ENCODE results near the gene UBA52. TPM values are rescaled to one million over a fixed set of nuclear protein-coding genes. Genes with fewer than 3 reads are reported as not detected.

Gene UBA52
- total and polyA plus RNA-seq, 10 of the 15 experiments (the other 5 are each of a cell fraction or from before 2014, with no cell fraction given): 1,131 to 2,392 (median 1,645) TPM

GRCh38 chr19:18543814-18544475, 27.7 kb upstream of the UBA52 start:
- ChIA-PET CTCF (interaction anchor here (0.6 to 2.7 kb wide), 15 partner anchors 10 to 303 kb away, joined by 3 to 35 read pairs (median 6); partner anchors contain the start of genes KXD1 and REX1BD), RAD21 (ENCODE audit: unreplicated experiment) (interaction anchor here (0.5 to 2.9 kb wide), 12 partner anchors 13 to 375 kb away, joined by 3 to 39 read pairs (median 5); partner anchors contain the start of genes COPE, DDX49, KXD1 and REX1BD), SMC1A (ENCODE audit: uncharacterized antibody, unreplicated experiment) (interaction anchor here (0.7 to 2.0 kb wide), 13 partner anchors 9 to 443 kb away, joined by 3 to 29 read pairs (median 4); partner anchors contain the start of genes ELL, KXD1, REX1BD and UBA52), POLR2A (interaction anchor here (0.6 to 5.5 kb wide), 9 partner anchors 8 to 718 kb away, joined by 3 to 79 read pairs (median 5); partner anchors contain the start of genes ELL, KXD1, REX1BD and UBA52)
- intact Hi-C loops (cut with micrococcal nuclease; ENCODE audit: unreplicated experiment): loop anchor here (1.0 to 5.0 kb wide), 2 partner anchors 27 to 43 kb away; partner anchors contain the start of genes REX1BD and UBA52
- TSS peak; percentile 72 for BruUV-seq (replicated peaks)
- in situ Hi-C loops (cut with MboI): no loop called here
- H3K9ac ChIP-seq (ENCODE audit: control insufficient read depth, insufficient read depth, low read length): peak overlapping the region; percentile 76
- H3K27ac ChIP-seq (ENCODE audit: control insufficient read depth, insufficient read depth): peak overlapping the region; percentile 78
- peak overlapping the region; percentile 74 for H3K4me3 ChIP-seq
- peaks cover 10% of the 10 kb centered on the region for H3K4me1 ChIP-seq (ENCODE audit: control insufficient read depth, insufficient read depth, low read length)
- H3K36me3 ChIP-seq (ENCODE audit: control insufficient read depth in 2 of 2, insufficient read depth in 2 of 2, low read length in 1 of 2): peaks cover 2 to 14% of the 10 kb centered on the region in 2 experiments; a peak in 3 of 4 replicates
- H3K4me2 ChIP-seq (ENCODE audit: control insufficient read depth, insufficient read depth): peak overlapping the region; percentile 94
- FAIRE-seq (peak; percentile 94), DNase-seq (ENCODE audit: low read depth, low spot score) (peak; percentile 72), ATAC-seq (peak; percentile 93)
- H3K79me2 ChIP-seq (ENCODE audit: control insufficient read depth, insufficient read depth, low read length): peaks cover 14% of the 10 kb centered on the region
- peak overlapping the region; percentile 94 for H2AFZ ChIP-seq (ENCODE audit: control insufficient read depth, low read depth, low read length)
- WGBS (ENCODE audit: insufficient coverage, insufficient replicate concordance, low lambda C conversion rate, missing lambda C conversion rate): 5% methylated on average over 12 of the region's 12 CpGs
- H3K27me3 ChIP-seq (replicated peaks in 1 of 2; ENCODE audit: control insufficient read depth in 2 of 2, insufficient read depth in 2 of 2, low read length in 1 of 2): no peaks in the 10 kb centered on the region
- no peaks in the 10 kb centered on the region for H3K9me3 ChIP-seq (replicated peaks; ENCODE audit: control insufficient read depth, insufficient read depth, low read length)
- no peaks in the 10 kb centered on the region for H4K20me1 ChIP-seq (ENCODE audit: control insufficient read depth, insufficient read depth)
- TF ChIP-seq BHLHE40 (IDR thresholded peaks at IDR 0.05; ENCODE audit: borderline replicate concordance in 1 of 2, low read depth in 2 of 2, low read length in 1 of 2) (peak in 1 of 2 experiments; percentile 40; a peak in 1 of 4 replicates), RAD21 (IDR thresholded peaks at IDR 0.05; ENCODE audit: insufficient read depth, low read depth, low read length) (peak; percentile 49; the same call in 1 of the 2 replicates), ATF7 (IDR thresholded peaks at IDR 0.05; ENCODE audit: low read depth) (peak; percentile 67), NBN (IDR thresholded peaks at IDR 0.05) (peak; percentile 84), PAX5 (IDR thresholded peaks at IDR 0.05; ENCODE audit: borderline replicate concordance, low read depth, low read length) (no peak), ZNF207 (IDR thresholded peaks at IDR 0.05; ENCODE audit: borderline replicate concordance) (peak; percentile 79), ELK1 (IDR thresholded peaks at IDR 0.05; ENCODE audit: low read depth, low read length) (0 out of 2 replicates have a peak, but pooled peaks have one; percentile 29), MTA3 (IDR thresholded peaks at IDR 0.05; ENCODE audit: borderline replicate concordance, low read length) (no peak), STAT3 (IDR thresholded peaks at IDR 0.05; ENCODE audit: low read depth, low read length) (0 out of 2 replicates have a peak, but pooled peaks have one; percentile 40), IKZF2 (IDR thresholded peaks at IDR 0.05) (peak in 1 of 2 experiments; percentile 26; a peak in 2 of 4 replicates), HDGF (IDR thresholded peaks at IDR 0.05) (peak; percentile 58; the same call in 1 of the 2 replicates), ZNF24 (IDR thresholded peaks at IDR 0.05) (no peak), POLR2A (IDR thresholded peaks at IDR 0.05; ENCODE audit: low read depth, low read length) (peak; percentile 75), USF1 (IDR thresholded peaks at IDR 0.05; ENCODE audit: borderline replicate concordance, extremely low read length, insufficient read depth, low read depth, low read length) (no peak)
- TF ChIP-seq, protein P1, sequence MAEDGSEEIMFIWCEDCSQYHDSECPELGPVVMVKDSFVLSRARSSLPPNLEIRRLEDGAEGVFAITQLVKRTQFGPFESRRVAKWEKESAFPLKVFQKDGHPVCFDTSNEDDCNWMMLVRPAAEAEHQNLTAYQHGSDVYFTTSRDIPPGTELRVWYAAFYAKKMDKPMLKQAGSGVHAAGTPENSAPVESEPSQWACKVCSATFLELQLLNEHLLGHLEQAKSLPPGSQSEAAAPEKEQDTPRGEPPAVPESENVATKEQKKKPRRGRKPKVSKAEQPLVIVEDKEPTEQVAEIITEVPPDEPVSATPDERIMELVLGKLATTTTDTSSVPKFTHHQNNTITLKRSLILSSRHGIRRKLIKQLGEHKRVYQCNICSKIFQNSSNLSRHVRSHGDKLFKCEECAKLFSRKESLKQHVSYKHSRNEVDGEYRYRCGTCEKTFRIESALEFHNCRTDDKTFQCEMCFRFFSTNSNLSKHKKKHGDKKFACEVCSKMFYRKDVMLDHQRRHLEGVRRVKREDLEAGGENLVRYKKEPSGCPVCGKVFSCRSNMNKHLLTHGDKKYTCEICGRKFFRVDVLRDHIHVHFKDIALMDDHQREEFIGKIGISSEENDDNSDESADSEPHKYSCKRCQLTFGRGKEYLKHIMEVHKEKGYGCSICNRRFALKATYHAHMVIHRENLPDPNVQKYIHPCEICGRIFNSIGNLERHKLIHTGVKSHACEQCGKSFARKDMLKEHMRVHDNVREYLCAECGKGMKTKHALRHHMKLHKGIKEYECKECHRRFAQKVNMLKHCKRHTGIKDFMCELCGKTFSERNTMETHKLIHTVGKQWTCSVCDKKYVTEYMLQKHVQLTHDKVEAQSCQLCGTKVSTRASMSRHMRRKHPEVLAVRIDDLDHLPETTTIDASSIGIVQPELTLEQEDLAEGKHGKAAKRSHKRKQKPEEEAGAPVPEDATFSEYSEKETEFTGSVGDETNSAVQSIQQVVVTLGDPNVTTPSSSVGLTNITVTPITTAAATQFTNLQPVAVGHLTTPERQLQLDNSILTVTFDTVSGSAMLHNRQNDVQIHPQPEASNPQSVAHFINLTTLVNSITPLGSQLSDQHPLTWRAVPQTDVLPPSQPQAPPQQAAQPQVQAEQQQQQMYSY (CRISPR knock-in tag; IDR thresholded peaks at IDR 0.05): no peak
- TF ChIP-seq, protein P2, sequence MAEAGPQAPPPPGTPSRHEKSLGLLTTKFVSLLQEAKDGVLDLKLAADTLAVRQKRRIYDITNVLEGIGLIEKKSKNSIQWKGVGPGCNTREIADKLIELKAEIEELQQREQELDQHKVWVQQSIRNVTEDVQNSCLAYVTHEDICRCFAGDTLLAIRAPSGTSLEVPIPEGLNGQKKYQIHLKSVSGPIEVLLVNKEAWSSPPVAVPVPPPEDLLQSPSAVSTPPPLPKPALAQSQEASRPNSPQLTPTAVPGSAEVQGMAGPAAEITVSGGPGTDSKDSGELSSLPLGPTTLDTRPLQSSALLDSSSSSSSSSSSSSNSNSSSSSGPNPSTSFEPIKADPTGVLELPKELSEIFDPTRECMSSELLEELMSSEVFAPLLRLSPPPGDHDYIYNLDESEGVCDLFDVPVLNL (IDR thresholded peaks at IDR 0.05; ENCODE audit: low read depth, low read length): no peak
